Metanephros (tissue), 1 donor: ENCODE measurements around the gene MPPED2. TPM values are rescaled to one million over a fixed set of nuclear protein-coding genes. Genes with fewer than 3 reads are reported as not detected.

Experiments
- total RNA-seq: library from RNA; depleted of rRNA; stranded (reverse); fragments of >200 nt; gene quantifications from one replicate; pipeline ENCODE4 v1.2.3, GENCODE V29; 2014

MPPED2 gene
- total RNA-seq = 28.1 TPM

GRCh38 chr11:30586251-30587144, at the start of gene MPPED2:
TSS of gene MPPED2 (minus strand) at chr11:30586353. CDS start at chr11:30580373, 5,980 bp downstream.

